ENCODE results near the gene ZNF670.
"Not testable (repeated sequence)": the region's sequence is repeated elsewhere in the genome, so short reads cannot be mapped to it uniquely, and the experiment has no call there.

DNA sequence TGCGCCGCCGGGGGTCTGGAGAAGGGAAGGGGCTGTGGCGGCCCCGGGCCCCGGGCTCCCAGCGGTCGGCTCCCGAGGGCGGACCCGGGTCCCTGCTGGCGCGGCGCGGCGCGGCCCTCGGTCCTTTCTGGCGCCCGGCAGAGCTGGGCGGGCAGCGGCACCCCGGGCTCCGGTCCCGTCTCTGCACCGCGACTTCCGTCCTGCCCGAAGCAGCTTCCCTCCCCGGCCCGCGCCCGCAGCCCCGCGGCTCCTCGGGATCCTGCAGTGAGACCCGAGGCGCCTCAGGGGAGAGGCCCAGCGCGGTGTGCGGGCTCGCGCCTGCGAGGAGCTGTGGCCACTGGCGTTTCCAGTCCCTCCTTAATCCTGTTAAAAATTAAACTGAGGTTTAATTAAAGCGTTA, 48.0 kb upstream of the ZNF670 start:
- TF ChIP-seq POLR2A (IDR thresholded peaks at IDR 0.05): not testable (repeated sequence)
- TF ChIP-seq, protein P1, sequence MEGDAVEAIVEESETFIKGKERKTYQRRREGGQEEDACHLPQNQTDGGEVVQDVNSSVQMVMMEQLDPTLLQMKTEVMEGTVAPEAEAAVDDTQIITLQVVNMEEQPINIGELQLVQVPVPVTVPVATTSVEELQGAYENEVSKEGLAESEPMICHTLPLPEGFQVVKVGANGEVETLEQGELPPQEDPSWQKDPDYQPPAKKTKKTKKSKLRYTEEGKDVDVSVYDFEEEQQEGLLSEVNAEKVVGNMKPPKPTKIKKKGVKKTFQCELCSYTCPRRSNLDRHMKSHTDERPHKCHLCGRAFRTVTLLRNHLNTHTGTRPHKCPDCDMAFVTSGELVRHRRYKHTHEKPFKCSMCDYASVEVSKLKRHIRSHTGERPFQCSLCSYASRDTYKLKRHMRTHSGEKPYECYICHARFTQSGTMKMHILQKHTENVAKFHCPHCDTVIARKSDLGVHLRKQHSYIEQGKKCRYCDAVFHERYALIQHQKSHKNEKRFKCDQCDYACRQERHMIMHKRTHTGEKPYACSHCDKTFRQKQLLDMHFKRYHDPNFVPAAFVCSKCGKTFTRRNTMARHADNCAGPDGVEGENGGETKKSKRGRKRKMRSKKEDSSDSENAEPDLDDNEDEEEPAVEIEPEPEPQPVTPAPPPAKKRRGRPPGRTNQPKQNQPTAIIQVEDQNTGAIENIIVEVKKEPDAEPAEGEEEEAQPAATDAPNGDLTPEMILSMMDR (IDR thresholded peaks at IDR 0.05 in 8 of 11, conservative IDR thresholded peaks at IDR 0.05 in 3 of 11): not testable (repeated sequence)

Data from spleen (tissue), 7 donors.